Measurements from ENCODE around the gene HPCAL1. TPM values are rescaled to one million over a fixed set of nuclear protein-coding genes. Genes with fewer than 3 reads are reported as not detected.

The HPCAL1 gene
- total RNA-seq, 1 donor from 2014 or later = 77.1 TPM

DNA sequence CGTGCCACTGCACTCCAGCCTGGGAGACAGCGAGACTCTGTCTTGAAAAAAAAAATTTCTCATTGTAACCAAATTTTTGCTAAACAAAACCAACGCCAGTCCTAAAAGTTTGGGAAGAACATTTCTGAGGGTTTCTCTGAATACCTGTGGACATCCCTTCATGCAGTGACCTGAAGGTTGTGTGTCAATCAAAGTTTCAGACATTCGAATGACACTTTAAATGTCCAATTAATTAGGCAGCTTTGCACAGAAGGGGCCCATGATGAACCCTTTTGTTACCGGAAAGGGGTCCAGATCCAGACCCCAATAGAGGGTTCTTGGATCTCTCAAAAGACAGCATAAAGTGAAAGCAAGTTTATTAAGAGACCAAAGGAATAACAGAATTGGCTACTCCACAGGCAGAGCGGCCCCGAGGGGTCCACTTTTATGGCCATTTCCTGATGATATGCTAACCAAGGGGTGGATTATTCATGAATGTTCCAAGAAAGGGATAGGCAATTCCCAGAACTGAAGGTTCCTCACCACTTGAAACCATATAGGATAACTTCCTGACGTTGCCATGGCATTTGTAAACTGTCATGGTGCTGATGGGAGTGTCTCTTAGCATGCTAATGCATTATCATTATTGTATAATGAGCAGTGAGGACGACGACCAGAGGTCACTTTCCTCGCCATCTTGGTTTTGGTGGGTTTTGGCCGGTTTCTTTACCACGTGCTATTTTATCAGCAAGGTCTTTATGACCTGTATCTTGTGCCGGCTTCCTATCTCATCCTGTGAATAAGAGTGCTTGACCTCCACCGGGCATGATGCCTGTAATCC is 27.5 kb upstream of the HPCAL1 start:
- no peaks in the 10 kb centered on the region for H3K36me3 Mint-ChIP-seq (ENCODE audit: low read depth)

DNA sequence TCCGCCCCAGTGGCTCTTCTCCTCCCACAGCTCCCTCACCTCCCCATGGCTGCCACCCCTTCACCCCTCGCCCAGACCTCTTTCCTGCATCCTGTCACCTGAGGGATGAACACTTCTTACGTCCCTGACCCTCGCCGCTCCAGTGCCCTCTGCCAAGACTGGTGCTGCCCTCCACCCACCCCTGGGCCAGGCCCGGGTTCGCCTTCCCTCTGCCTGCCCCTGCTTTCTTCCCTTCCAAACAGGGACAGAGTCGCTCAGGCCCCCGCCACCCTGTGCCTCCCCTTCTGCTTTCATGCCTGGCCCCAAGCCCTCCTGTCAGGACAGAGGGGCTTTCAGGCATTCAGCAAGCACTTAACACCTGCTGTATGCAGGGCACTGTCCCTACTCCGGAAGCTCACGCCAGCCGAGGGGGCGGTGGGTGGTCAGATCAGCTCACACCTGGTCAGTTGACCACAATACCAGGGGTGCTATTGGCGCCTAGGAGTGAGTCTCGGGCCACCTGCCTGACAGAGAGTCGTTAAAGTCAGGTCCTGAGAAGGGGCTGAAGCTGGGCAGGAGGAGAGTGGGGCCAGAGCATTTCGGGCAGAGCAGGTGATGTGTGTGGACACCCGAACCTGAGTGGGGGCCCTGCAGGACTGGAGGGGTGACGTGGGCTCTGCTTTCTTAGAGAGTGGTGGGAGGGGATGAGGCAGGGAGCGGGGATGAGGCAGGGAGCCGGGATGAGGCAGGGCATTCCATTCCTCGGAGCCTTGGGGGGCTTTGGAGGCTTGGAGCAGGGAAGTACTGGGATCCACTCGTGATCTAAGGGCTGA is 26.0 kb upstream of the HPCAL1 start:
- Mint-ChIP-seq H3K27ac (no peak overlapping the region), H3K9me3 (no peaks in the 10 kb centered on the region), H3K4me1 (peaks cover 12% of the 10 kb centered on the region), H3K36me3 (ENCODE audit: low read depth) (no peaks in the 10 kb centered on the region), H3K27me3 (peaks cover 8% of the 10 kb centered on the region), H3K4me3 (no peak overlapping the region)
- DNase-seq = no peak
- intact Hi-C loops (cut with micrococcal nuclease) = no loop called here

More for the DNA sequence above, 27.5 kb upstream of the HPCAL1 start:
- intact Hi-C loops (cut with micrococcal nuclease) = no loop called here
- H3K4me1 Mint-ChIP-seq = peaks cover 18% of the 10 kb centered on the region
- DNase-seq = no peak
- H3K27ac Mint-ChIP-seq = no peak overlapping the region
- H3K9me3 Mint-ChIP-seq = no peaks in the 10 kb centered on the region
- peaks cover 8% of the 10 kb centered on the region for H3K27me3 Mint-ChIP-seq
- H3K4me3 Mint-ChIP-seq = no peak overlapping the region

DNA sequence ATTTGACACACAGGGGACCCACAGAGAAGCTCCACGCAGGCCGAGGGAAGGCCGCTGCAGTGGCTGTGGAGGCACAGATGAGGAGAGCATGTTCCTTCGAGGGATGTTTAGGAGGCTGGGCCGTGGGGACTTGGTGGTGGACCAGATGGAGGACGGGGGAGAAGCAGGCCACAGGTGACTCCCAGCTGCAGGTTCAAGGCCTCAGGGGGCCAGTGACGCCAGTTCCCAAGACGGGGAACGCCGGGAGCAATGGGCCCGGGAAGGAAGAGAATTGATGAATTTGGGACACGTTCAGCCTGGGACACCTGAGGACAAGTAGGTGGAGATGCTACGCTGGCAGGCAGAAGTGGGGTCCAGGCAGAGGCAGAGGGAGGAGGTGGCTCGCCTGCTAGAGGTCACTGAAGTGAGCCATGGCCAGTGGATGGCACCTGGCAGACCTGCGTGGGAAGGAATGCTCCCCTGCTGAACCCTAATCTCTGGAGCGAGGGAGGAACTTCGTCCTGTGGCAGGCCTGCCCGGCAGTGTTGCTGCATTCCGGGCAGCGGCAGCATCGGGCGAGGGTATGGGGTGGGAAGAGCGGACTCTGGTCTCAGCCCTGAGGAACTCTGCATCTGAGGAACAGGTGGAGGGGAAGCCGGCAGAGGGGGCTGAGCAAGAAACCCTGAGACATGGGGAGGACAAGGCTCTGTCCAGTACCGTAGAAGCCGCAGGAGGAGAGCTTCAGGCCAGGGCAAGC is 25.2 kb upstream of the HPCAL1 start:
- Mint-ChIP-seq H3K9me3 (no peaks in the 10 kb centered on the region), H3K36me3 (ENCODE audit: low read depth) (no peaks in the 10 kb centered on the region), H3K27ac (no peak overlapping the region), H3K4me3 (no peak overlapping the region), H3K4me1 (peaks cover 12% of the 10 kb centered on the region), H3K27me3 (peaks cover 8% of the 10 kb centered on the region)
- intact Hi-C loops (cut with micrococcal nuclease) = loop anchor here (2.0 kb wide), 2 partner anchors 25 to 55 kb away; partner anchors contain the start of gene HPCAL1
- DNase-seq = no peak

DNA sequence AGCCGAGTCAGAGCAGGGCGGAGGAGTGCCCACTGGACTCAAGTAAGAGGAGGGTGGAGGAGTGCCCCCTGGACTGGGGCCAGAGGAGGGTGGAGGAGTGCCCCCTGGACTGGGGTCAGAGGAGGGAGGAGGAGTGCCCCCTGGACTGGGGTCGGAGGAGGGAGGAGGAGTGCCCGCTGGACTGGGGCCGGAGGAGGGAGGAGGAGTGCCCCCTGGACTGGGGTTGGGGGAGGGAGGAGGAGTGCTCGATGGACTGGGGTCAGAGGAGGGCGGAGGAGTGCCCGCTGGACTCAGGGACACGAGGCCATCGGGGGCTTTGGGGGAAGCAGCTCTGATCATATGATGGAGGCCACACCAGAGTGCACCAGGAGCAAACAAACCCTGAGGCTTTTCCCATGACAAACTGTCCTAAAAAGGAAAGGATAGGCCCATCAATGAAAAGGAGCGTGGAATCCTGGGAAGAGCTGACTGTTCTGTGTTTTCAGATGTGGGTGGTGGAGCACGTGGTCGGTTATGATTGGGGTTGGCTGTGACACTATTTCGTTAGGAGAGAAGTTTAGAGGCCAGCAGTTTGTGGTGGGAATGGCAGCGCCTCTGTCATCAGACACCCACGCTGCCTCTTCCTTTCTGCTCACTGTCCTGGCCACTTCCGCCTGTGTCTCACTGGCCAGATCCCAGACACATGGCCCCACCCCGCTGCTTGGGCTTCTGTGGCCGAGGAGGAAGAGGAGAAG is 24.5 kb upstream of the HPCAL1 start:
- Mint-ChIP-seq H3K27ac (peak overlapping the region; percentile 7), H3K4me3 (no peak overlapping the region), H3K4me1 (peaks cover 13% of the 10 kb centered on the region), H3K36me3 (ENCODE audit: low read depth) (no peaks in the 10 kb centered on the region), H3K27me3 (peaks cover 8% of the 10 kb centered on the region), H3K9me3 (no peaks in the 10 kb centered on the region)
- DNase-seq = peak; percentile 63
- intact Hi-C loops (cut with micrococcal nuclease) = loop anchor here (2.0 kb wide), 2 partner anchors 25 to 55 kb away; partner anchors contain the start of gene HPCAL1

DNA sequence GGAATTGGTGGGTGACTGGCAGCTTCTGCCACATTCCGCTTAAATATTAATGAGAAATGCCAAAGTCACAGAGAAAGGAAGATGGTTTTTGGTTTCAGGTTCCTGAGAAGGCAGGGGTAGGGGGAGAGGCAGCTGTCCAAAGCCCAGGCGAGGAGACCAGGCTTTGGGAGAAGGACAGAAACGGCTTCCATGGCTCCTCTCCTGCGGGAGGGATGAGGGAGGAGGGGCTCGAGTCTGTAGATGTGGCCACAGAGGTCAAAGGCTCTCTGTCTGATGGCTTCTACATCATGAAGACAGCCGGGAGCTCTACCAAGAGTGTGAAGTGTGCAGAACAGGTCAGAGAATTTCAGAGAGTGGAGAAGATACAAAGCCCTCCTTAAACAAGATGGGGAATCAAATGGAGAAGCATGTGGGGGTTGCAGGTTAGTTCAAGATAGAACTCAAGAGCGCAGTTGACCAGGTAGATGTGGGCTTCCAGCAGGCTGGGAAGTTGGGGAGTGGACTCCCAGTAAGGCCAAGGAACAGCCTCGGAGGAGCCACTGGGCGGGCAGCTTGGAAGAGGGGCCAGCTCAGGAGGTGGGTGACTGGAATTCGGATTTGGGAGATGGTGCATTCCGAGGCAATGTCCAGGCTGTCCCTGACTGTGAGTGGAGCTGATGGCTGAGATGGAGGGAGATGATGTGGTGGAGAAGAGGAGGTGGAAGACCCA is 23.8 kb upstream of the HPCAL1 start:
- intact Hi-C loops (cut with micrococcal nuclease) = loop anchor here (2.0 kb wide), 2 partner anchors 24 to 54 kb away; partner anchors contain the start of gene HPCAL1

DNA sequence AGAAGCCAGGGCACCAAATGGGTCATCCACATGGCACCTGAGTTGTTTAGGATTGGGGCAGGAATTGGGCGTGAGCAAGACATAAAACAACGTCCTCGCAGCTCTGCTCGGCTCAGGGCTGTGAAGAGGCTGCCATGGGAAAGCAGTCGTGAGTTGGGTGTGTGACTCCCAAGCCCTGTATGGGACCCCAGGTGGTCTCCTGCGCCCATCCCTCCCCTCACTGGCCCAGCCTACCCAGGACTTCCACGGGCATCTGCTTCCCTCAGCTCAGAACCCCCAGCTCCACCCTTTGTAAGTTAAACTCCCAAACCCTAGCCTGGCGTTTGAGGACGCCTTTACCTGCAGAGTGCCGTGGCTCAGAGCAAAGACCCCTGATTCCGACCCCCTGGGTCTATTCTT is 23.2 kb upstream of the HPCAL1 start:
- H3K27ac Mint-ChIP-seq = no peak overlapping the region
- peaks cover 18% of the 10 kb centered on the region for H3K4me1 Mint-ChIP-seq
- intact Hi-C loops (cut with micrococcal nuclease) = loop anchor here (2.0 kb wide), 2 partner anchors 23 to 53 kb away; partner anchors contain the start of gene HPCAL1
- H3K4me3 Mint-ChIP-seq = no peak overlapping the region
- no peaks in the 10 kb centered on the region for H3K36me3 Mint-ChIP-seq (ENCODE audit: low read depth)
- DNase-seq = no peak
- H3K27me3 Mint-ChIP-seq = peaks cover 8% of the 10 kb centered on the region
- no peaks in the 10 kb centered on the region for H3K9me3 Mint-ChIP-seq

More for the DNA sequence above, 23.8 kb upstream of the HPCAL1 start:
- H3K27me3 Mint-ChIP-seq = peaks cover 8% of the 10 kb centered on the region
- no peak overlapping the region for H3K4me3 Mint-ChIP-seq
- H3K36me3 Mint-ChIP-seq (ENCODE audit: low read depth) = no peaks in the 10 kb centered on the region
- H3K9me3 Mint-ChIP-seq = no peaks in the 10 kb centered on the region
- H3K27ac Mint-ChIP-seq = peak overlapping the region; percentile 7
- DNase-seq = no peak
- peaks cover 18% of the 10 kb centered on the region for H3K4me1 Mint-ChIP-seq

DNA sequence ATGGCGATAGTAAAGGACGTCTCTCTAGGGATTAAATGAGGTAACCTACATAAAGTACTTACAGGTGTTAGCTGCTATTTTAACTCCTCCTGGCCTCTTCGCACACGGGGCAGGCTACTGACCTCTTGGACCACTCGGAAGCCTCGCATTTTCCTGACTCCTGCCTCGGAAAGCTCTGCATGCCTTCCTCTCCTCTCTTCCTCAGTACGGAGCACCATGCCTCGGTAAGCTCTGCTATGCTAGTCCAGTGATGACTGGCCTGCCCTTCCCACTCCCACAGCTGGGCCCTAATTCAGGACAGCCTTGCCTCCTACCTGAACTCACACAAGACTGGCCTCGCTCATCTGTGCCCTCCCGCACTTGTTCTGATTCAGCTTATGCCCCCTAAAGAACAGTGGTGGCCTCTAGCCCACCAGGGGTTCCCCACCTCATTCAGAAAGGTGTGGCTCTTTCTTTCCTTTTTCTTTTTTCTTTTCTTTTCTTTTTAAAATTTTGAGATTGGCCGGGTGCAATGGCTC is 22.7 kb upstream of the HPCAL1 start:
- intact Hi-C loops (cut with micrococcal nuclease) = loop anchor here (2.0 kb wide), 2 partner anchors 23 to 53 kb away; partner anchors contain the start of gene HPCAL1
- no peaks in the 10 kb centered on the region for H3K36me3 Mint-ChIP-seq (ENCODE audit: low read depth)
- no peak for DNase-seq
- H3K4me3 Mint-ChIP-seq = no peak overlapping the region
- no peak overlapping the region for H3K27ac Mint-ChIP-seq
- H3K4me1 Mint-ChIP-seq = peaks cover 20% of the 10 kb centered on the region
- peaks cover 9% of the 10 kb centered on the region for H3K27me3 Mint-ChIP-seq
- no peaks in the 10 kb centered on the region for H3K9me3 Mint-ChIP-seq

DNA sequence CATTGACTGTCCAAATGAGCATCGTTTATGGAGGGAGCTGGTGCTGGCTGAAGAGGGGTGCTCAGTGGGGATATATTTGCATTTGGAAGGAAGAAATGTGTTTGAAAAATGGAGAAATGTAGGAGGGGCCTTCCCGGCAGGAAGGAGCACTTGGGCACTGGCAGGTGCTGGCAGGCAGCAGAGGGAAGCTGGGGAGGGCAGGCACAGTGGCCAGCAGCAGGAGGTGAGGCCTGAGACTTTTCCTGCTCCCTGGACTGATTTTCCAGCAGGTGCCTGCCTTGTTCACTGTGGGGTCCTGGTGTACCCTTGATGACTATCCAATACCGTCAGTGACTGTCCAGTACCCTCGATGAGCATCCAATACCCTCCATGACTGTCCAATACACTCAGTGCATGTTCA is 20.8 kb upstream of the HPCAL1 start:
- intact Hi-C loops (cut with micrococcal nuclease) = no loop called here
- Mint-ChIP-seq H3K36me3 (ENCODE audit: low read depth) (no peaks in the 10 kb centered on the region), H3K27me3 (peaks cover 11% of the 10 kb centered on the region), H3K9me3 (no peaks in the 10 kb centered on the region), H3K4me3 (no peak overlapping the region), H3K27ac (no peak overlapping the region), H3K4me1 (peaks cover 22% of the 10 kb centered on the region)
- no peak for DNase-seq

DNA sequence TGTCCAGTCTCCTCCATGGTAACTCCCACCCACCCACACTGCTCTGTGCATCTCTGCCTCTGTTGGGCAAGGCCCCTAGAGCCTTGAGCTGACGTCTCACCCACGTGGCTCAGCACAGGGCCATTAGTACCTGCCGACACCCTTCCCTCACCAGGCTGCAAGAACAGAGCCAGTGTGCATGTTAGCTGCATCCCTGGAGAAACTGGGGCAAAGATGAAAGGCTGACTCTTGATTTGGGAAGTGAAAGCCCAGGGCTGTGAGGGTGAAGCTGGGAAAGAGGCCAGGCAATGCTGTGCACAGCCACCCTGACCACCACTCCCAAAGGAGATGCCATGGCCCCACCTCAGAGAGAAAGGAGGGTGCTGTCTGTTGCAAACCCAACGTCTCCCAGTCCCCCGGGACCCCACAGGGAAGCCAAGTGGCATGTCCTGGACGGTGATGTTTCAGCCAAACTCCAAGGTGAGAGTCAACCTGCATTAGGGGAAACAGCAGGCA is 20.0 kb upstream of the HPCAL1 start:
- Mint-ChIP-seq H3K4me3 (no peak overlapping the region), H3K36me3 (ENCODE audit: low read depth) (no peaks in the 10 kb centered on the region), H3K27me3 (peaks cover 11% of the 10 kb centered on the region), H3K9me3 (no peaks in the 10 kb centered on the region), H3K4me1 (peaks cover 19% of the 10 kb centered on the region), H3K27ac (no peak overlapping the region)
- intact Hi-C loops (cut with micrococcal nuclease) = no loop called here
- no peak for DNase-seq

DNA sequence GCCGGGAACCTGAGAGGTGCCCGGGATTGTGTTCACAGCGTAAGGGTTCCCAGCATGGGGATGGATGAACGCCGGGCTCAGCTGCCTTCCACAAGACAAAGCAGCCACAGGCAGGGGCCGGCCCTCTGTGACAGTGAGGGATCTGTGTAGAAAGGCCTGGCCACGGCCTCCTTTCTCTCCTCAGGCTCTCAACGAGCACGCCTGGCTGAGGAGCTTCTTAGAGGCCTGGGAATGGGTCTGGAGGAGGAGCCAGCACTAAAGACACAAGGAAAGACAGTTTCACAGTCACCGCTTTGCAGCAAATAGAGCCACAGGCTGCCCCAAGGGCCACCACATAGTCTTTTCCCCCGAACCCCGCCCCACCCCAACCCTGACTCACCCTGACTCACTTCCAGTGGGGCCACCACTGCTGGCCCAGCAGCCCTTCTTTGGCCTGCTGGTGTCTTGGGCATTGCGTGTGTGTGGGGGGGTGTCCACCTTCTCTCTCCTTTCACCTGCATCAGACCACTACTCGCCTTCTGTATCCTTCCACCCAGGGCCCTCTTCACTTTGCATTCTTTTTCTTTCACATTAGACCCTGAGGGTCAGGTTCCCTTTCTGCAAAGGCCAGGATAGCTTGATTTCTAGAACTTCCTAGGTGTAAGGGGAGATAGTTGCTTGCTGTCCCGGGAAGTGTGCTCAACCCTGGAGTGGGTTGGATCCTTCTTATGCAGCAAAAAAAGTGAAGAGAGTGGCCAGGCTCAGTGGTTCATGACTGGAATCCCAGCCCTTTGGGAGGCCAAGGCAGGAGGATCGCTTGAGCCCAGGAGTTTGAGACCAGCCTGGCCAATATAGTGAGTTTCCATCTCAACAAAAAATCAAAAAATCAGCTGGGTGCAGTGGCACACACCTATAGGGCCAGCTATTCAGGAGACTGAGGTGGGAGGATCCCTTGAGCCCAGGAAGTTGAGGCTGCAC is 19.3 kb upstream of the HPCAL1 start:
- no peak overlapping the region for H3K27ac Mint-ChIP-seq
- peaks cover 12% of the 10 kb centered on the region for H3K27me3 Mint-ChIP-seq
- H3K9me3 Mint-ChIP-seq = no peaks in the 10 kb centered on the region
- intact Hi-C loops (cut with micrococcal nuclease) = no loop called here
- no peaks in the 10 kb centered on the region for H3K36me3 Mint-ChIP-seq (ENCODE audit: low read depth)
- H3K4me3 Mint-ChIP-seq = no peak overlapping the region
- peaks cover 16% of the 10 kb centered on the region for H3K4me1 Mint-ChIP-seq
- DNase-seq = no peak

DNA sequence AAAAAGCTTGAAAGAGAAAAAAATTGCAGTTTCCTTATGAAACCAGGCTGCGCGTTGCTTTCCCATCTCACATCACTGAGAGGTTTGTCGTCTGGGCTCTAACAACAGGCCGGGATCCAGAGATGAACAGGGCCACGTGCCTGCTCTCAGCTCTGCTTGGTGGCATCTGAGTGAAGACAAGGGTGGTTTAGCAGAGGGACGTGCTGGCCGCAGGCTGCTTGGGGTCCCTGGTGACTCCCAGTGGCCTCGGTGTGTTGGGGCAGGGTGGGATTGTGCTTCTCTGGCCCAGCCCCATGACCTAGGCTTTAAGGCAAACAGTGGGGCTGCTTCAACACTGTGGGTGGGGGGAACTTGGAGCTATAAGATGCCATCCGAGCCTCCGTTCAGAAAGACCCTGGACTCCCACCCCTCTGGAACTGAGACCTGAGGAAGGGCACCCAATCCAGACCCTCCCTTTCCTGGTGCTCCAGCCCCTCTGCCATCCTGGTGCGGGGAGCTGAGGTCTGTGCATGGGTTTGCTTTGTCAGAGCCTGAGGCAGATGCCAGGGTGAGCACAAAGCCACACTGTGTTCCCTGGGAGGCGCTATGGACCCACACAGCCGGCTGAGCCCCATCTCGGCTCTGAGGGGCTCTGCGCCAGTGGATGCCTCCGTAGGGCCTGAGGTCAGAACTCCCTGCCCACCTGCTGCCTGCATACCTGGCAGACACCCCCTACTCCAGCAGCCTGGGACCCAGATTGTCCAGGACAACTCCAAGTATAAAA is 18.4 kb upstream of the HPCAL1 start:
- Mint-ChIP-seq H3K27me3 (peaks cover 7% of the 10 kb centered on the region), H3K4me1 (peaks cover 10% of the 10 kb centered on the region), H3K4me3 (no peak overlapping the region), H3K36me3 (ENCODE audit: low read depth) (no peaks in the 10 kb centered on the region), H3K9me3 (no peaks in the 10 kb centered on the region), H3K27ac (no peak overlapping the region)
- no peak for DNase-seq
- intact Hi-C loops (cut with micrococcal nuclease) = no loop called here

All from activated CD4-positive, alpha-beta T cell treated with anti-CD3 and anti-CD28 coated beads, Interleukin-2, amount 10 ng/mL, durations not matched to agents 24 days and 14 days (primary cell).